Stimulated activated CD4-positive, alpha-beta T cell treated with anti-CD3 and anti-CD28 coated beads, Interleukin-1b, Interleukin-23, amount 100 ng/mL, for 24 hours (primary cell): ENCODE results near the gene HEATR5B.
"Not testable (repeated sequence)": the region's sequence is repeated elsewhere in the genome, so short reads cannot be mapped to it uniquely, and the experiment has no call there.

Experiments used
- DNase-seq, 4 experiments: peaks; one replicate each; pipeline ENCODE4 v3.0.0-alpha.2; 2020; ENCODE audit warnings: low read depth in 4 of 4, low spot score in 1 of 4

HEATR5B gene

DNA sequence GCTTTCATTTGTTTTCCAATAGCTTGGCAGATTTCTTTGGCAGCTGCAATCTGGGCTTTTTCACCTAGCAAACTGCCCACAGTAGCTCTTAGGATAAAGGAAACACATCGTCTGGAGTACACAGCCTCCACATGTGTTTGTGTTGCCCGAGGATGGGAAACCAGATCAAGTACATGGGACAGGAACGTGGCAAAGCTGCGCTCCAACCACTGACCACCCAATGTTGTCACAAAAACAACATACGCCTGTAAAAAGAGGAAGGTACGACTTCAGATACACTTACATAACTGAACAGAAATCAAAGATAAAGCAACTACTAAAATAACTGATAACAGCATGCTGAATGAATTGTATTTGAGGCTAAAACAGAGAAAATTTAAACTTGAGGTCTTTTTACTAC, 15.5 kb downstream of the HEATR5B start:
- DNase-seq, result no peak

DNA sequence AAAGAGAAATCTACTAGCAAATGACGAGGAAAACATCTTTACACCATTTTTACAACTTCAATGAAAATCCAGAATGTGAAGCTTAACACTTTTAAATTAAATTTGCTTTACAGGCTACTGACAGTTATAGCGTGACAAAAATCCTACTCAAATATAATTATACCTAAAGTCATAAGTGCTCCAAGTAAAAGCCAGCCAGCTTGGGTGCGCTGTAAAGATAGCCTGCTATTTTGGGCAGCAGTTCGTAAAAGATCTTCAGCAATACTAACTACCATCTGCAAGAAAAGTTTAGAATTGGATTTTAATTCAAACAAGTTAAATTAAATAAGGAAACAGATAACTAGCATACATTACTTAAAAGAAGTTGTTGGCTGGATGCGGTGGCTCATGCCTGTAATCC, 22.4 kb downstream of the HEATR5B start:
- no peak for DNase-seq

DNA sequence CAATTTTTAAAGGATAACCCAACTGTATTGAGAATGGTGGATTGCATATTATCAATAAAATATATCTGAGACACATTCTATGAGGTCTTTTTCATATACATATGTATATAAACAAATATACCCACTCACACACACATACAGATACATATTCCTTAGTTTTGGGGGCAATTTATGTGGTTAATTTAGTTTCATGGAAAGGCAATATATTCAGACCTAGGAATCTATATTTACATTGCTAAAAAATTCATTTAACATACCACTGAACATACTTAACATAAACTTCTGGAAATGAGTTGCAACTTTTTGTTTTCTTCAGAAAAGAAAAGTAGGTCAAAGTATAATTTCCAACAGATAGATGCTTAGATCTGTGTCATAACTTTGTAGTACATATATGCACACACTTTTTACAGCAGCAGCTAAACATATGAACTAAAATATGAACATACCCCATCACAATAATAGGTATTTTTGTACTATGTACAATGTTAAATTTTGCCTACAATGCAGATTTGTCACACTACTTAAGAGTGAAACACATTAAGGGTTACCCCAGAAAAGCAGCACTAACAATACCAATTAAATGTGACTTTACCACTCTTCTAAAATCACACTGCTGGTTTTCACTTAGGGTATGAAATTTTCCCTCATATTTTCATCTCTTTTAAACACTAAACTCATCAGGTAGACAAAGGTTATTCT, 23.0 kb downstream of the HEATR5B start:
- DNase-seq, result no peak

DNA sequence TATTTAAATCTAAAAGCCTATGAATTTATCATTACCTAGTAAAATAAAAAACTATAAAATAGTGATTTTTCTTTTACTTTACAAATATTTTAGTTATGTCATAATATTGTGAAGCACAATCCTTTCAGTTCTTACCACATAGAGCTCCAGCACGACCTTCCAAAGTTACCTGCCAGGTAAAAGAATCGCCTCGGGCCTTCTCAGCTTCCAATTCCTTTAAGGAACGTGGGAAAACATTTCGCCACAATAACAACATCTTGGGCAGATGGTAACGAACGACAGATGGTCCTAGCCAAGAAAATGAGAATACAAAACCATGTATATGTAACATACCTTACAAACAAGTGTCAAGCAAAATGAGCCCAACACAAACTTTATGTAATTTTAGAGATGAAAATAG, 23.7 kb downstream of the HEATR5B start:
- DNase-seq, result no peak

DNA sequence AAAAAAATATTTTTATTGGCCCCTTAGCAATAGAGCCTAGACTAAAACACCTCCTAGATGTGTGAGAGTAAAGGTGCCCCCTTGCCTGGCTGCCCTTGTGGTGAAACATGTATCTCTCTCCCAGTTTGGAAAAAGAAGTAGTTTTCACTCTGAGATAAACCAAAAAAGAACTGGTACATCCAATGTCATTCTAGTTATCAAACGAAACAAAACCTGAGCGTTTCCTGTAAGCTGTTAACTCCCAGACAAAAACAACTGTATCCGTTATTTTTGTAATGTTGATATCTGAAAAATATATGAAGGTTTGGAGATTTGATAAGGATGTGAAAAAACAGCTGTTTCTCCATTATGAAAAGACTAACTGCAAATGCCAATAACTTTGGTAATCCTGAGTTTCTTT, 24.3 kb downstream of the HEATR5B start:
- DNase-seq, result no peak

DNA sequence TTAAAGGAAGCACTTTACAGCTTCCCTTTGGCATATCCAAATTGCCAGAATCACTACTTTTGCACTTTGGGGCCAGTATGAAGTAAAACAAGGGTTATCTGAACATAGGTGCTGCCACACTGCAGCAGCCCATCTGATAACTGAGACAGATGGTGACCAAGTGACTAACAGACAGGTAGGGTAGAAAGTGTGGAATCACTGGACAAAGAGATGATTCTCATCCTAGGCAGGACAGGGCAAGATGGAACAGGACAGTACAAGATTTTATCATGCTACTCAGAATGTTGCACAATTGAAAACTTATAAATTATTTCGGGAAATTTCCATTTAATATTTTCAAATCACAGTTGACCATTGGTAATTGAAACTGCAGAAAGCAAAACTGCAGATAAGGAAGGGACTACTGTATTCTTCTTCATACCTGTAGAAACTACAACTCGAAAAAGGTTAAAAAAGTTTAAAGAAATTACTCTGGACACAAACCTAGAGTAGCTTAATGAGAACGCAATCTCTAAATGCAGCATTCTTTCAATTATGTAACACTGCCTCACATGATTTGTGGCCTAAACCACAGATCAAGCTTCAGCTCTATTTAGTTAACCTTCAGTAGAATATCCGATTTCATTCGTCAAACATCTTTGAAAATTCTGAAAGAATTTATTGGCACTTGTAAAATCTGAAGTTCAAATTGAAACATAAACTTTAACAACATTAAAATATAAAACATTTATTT, 31.4 kb downstream of the HEATR5B start:
- DNase-seq, result no peak

DNA sequence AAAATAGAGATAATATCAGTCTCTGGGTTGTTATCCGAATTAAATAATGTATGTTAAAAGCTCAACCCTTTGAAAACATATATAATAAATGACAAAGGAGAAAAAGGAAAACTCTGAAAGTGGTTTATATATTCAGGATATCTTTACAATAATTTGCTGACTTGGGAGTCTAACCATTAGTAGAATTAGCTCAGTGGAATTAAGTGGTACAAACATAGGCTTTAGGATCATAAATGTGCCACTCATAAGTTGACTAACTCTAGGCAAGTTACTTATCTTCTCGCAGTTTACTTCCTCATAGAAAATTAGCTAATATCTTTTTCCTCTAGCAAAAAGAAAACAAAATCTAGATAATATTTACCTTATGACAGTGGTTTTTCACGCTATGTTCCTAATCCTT, 44.6 kb downstream of the HEATR5B start:
- no peak for DNase-seq

DNA sequence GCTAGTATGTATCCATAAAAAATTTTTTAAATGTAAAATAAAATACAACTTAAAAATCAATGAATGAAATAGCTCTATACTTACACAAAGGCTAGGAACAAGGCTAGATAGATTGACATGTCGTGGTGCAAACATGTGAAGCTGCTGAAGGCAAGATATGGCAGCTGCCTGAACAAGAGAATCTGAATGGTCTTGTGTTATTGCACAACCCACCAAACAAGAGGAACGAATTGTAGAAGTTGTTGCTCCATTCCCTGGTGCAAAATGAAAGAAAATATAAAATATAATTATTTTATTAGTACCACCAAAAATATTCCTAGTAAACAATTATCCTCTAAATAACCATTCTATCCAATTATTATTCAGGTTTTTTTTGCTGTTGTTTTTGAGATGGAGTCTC, 46.4 kb downstream of the HEATR5B start:
- DNase-seq, result no peak

DNA sequence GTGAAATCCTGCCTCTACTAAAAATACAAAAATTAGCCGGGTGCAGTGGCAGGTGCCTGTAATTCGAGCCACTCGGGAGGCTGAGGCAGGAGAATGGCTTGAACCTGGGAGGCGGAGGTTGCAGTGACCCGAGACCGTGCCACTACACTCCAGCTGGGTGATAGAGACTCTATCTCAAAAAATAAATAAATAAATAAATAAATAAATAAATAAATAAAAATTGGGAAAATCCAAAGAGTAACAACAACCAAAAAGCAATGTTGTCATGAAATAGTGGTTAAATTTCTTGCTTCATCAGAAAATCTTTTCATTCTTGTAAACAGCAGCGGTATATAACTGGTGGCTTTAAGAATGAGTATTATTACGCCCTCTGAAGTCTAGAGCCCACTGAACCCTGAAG, 54.4 kb downstream of the HEATR5B start:
- DNase-seq, result no peak

DNA sequence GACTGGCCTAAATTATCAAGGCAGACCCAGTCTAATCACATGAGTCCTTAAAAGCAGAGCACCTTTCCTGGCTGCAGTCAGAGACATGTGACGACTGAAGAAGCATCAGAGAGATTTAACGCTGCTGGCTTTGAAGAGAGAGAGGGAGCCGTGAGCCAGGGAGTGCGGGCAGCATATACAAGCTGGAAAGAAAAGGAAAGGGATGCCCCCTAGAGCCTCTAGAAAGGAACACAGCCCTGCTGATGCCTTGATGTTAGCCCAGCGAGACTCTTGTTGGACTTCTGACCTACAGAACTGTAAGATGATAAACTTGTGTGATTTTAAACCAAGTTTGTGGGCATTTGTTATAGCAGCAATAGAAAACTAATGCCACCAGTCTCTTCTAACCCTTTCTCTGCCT, 58.1 kb downstream of the HEATR5B start:
- DNase-seq, result no peak

DNA sequence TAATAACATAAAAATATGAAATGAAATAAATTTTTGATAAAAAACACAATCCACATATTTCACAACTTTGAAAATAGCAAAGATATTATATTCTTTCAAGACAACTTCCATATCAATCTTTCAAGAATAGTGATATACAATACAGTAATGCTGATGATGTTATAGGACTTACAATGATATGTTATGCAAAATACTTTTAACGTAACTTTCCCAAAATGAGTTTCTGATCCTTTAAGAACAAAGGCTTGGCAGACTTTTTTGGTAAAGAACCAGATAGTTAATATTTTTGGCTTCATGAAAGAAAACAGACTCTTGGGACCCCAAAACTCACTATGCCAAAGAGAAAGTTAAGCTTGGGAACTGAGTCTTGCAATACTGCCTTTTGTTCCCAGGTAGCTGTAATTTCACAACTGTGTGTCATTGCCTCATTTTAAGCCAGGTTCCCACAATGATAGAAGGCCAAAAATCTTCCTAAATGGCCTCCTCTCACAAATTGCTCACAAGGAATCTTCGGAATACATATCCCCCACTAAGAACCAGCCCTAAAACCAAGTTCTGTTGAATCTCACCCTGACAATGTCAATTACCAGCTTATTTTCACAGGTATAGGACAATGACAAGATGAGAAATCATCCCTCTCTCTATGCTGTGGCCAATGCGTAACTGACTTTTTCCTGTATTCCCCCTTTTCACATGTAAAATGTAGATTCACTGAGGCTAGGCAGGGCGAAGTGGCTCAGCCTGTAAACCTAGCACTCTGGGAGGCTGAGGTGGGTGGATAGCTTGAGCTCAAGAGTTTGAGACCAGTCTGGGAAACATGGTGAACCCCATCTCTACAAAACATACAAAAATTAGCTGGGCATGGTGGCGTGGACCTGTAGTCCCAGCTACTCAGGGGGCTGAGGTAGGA, 63.0 kb downstream of the HEATR5B start:
- no peak for DNase-seq

DNA sequence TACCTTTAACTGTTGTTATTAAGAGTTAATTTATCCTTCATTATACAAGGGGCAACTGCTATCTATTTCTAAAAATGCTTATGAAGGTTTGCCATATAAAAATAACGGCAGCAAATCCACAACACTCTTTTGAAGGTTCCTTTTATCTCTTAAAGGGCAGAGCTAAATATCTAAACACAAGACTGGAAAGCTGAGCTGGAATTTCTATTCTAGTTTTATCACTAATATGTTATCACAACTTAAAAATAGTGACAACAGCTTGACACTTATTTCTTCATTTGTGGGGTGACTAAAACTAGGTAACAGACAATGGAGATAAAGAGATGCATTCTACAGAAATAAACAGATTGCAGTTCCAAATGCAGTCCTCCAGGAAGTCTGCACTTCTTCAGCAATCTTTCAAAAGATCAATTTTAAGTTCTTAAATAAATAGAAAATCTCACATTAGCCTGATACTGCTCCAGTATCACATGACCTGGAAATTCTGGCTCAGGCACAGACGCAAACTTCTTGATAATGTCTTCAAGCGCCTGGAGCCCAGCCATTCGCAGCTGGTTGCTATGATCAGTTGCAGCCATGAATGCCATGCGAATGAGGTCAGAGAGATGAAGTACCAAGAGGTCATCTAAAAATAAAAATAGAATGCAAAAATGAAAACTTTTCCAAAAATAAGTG, 63.8 kb downstream of the HEATR5B start:
- DNase-seq, result no peak

DNA sequence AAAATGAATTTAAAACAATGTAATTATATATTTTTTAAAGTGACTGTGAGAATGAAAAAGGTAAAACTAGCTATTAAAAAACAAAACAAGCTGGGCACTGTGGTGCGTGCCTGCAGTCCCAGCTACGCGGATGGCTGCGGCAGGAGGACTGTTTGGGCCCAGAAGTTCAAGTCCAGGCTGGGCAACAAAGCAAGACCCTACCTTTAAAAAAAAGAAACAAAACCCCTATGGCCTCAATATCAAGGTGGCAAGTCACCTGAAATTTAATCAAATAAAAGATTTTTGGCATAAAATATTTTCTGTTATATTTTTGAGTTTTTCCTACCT, 70.9 kb downstream of the HEATR5B start:
- no peak for DNase-seq

DNA sequence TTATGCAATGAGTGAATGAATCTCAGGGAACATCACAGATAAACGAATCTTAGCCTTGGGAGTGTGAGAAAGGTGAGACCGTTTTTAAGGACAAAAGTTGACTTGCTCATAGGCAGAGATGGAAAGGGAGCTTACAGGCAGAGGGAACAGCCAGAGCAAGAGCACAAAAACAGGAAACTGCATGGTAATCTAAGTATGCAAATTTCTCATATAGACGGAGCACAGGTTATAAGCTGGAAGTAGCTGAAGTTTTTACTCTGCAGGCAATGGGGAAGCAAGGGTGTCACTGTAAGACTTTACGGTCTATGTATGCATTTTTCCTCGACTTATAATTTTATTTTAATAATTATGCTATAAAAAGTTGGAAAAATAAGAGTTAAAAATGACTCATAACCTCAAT, 73.0 kb downstream of the HEATR5B start:
- DNase-seq, result no peak

DNA sequence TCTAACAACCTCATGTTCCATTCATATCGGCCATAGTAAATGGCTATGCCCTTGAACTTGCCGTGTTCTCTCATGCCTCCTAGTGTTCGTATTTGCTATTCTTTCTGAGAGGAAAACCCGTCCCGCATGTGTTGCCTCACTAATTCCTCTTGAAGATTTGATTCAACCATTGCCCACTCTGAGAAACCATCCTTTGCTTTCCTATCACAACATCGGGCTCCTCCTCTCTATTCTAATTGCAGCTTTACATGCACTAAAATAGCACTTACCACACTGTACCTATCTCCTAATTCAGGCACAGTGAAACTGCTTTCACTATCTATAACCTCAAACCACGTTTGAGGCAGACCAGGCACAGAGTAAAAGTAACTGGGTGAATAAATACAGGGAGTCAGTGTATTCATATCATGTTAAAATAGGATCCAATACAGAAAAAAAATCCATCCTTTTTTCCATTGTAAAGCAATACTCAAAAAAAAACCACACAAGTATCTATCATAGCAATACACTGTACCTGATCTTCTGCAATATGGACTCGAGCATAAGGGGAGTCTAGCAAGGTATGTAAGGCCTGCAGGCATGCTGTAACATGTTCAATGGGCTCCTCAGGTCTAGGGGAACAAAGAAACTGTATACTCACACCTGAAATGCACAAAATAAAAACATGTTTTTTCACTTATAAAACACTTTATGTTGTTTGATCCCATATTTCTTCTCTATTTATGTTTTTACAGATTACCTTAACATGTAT, 78.9 kb downstream of the HEATR5B start:
- no peak for DNase-seq

DNA sequence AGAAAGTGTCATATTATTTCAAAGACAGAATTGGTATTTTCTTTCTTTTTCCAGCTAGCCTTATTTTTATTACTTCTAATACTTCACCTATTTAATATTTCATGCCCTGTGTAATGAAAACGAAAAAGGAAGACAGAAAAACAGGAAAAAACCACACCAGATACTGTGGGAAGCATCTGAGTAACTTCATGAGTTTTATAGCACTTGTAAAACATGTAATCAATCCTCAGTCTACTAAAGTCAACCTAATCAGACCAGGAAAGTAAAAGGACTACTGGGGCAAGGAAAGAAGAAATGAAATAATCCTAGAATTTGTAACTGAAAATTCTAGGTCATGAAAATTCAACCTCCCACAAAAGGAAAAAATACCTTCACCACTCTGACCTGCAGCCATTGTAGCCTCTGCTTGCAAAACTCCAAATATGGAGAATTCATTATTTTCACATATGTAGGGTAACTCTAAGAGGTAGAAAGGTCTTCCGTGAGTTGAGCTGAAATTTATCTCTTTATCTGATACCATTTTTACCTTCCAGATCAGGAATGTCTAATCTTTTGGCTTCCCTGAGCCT, 83.1 kb downstream of the HEATR5B start:
- DNase-seq, result no peak

DNA sequence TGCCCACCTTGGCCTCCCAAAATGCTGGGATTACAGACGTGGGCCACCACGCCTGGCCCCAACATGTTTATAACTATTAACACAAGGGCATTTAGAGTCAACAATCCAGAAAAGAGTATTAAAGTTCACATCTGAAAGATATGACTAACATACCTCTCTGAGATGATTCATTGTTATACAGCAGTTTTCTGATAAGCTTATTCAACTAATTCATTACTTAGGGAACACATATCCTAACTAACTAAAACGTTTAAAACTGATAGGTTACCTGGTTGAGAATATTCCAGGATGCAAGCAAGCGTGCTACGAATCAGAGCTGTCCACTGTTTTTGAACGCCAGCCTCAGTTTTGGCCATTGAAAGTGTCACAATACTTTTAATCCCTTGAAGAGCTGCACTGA, 83.9 kb downstream of the HEATR5B start:
- no peak for DNase-seq

DNA sequence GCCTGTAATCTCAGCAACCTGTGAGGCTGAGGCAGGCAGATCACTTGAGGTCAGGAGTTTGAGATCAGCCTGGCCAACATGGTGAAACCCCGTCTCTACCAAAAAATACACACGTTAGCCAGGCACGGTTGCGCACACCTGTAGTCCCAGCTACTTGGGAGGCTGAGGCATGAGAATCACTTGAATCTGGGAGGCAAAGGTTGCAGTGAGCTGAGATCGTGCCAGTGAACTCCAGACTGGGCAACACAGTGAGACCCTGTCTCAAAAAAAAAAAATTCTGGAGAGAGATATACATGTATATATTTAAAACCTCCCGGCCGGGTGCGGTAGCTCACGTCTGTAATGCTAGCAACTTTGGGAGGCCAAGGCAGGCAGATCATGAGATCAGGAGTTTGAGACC, 84.8 kb downstream of the HEATR5B start:
- not testable (repeated sequence) for DNase-seq

DNA sequence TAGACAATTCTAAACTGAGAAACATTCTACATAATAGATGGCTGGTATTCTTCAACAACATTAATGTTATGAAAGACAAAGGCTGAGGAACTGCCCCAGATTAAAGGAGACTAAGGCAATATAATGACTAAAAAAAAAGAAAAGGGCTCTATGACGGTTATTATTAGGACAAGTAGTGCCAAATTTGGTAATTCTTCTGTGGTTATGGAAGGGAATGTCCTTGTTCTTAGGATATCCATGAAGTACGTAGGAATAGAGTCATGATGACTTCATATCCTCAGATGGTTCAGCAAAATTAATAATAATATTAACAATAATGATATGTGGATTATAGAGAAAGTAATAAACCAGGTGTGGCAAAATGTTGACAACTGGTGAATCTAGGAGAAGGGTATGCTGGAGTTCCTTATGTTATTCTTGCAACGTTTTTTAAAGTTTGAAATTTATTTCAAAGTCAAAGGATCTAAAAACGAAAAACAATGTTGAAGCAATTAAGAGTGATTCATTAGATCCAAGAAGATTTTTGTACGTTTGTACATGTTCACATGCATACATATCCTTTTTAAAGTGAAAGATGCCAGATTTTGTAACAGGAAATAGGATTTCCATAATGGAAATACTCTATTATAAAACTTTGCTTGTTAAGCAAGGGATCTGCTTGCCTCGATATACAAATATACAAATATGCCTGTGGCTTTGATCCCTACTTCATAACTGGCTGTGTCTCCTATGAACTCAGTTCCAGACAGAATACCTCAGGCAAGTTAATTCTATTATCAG, 90.1 kb downstream of the HEATR5B start:
- no peak for DNase-seq

DNA sequence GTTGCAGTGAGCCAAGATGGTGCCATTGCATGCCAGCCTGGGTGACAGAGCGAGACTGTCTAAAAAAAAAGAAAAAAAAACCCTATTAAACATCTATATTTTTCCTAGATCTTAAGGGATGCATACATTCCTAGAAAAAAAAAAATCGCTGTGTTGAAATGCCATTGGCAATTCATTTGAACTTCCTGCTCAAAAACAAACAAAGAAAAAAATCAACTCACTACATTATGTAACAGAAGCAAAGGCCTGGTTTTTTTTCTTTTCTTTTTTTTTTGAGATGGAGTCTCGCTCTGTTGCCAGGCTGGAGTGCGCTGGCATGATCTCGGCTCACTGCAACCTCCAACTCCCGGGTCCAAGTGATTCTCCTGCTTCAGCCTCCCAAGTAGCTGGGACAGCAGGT, 96.2 kb downstream of the HEATR5B start:
- DNase-seq, result no peak
